Endothelial cell of umbilical vein (primary cell): Measurements from ENCODE around the gene PDE1A.

Experiments used
- CTCF ChIP-seq, 2 donors: IDR thresholded peaks; 1 replicate in 1 of 2; 2 replicates in 1 of 2; pipeline ENCODE4 v1.5.1; 2011; ENCODE audit warnings: low read length in 2 of 2, mild to moderate bottlenecking in 2 of 2, moderate library complexity in 2 of 2, control low read depth in 1 of 2, inconsistent platforms in 1 of 2, low read depth in 1 of 2; ENCODE audit not compliant: insufficient read depth in 1 of 2; ENCODE audit errors: extremely low read depth in 1 of 2
- EZH2 ChIP-seq: IDR thresholded peaks from 2 replicates; pipeline ENCODE4 v1.6.1; 2012; ENCODE audit warnings: borderline replicate concordance, low read depth, mild to moderate bottlenecking, moderate library complexity, low read length, inconsistent platforms; ENCODE audit not compliant: severe bottlenecking
- JUN ChIP-seq: IDR thresholded peaks from 2 replicates; pipeline ENCODE4 v1.6.1; 2011; ENCODE audit warnings: borderline replicate concordance, low read depth; ENCODE audit not compliant: insufficient read length, insufficient read depth
- MAX ChIP-seq: IDR thresholded peaks from 2 replicates; pipeline ENCODE4 v1.6.1; 2011; ENCODE audit not compliant: insufficient read depth, insufficient read length
- POLR2A ChIP-seq: IDR thresholded peaks from 2 replicates; pipeline ENCODE4 v1.6.1; 2012; ENCODE audit warnings: low read depth, mild to moderate bottlenecking, control low read depth, low read length
- POLR2AphosphoS5 ChIP-seq: IDR thresholded peaks from 2 replicates; pipeline ENCODE4 v1.6.1; 2012; ENCODE audit warnings: low read depth, mild to moderate bottlenecking, control low read depth, low read length, moderate library complexity; ENCODE audit not compliant: insufficient read depth

DNA sequence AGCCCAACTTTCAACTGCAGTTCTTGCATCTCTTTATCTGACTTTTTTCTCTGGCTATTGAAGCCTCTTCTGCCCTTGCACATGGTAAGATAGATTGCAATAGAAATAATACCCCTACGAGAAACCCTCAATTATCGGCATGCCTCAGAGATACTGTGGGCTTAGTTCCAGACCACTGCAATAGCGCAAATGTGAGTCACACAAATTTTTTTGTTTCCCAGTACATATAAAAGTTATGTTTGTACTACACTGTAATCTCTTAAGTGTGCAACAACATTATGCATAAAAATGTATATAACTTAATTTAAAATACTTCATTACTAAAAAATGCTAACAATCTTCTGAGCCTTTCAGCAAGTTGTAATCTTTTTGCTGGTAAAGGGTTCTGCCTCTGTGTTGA is 124.7 kb downstream of the PDE1A start:
- no peak for TF ChIP-seq CTCF (IDR thresholded peaks at IDR 0.05; ENCODE audit: extremely low read depth in 1 of 2, insufficient read depth in 1 of 2, low read depth in 1 of 2, low read length in 2 of 2)
- no peak for TF ChIP-seq POLR2A
- no peak for TF ChIP-seq EZH2
- no peak for TF ChIP-seq POLR2AphosphoS5
- TF ChIP-seq MAX: no peak
- TF ChIP-seq JUN: no peak
